Ishikawa (cell line): ENCODE results near the gene SPAAR.

Source experiments
- CEBPB ChIP-seq: IDR thresholded peaks from 2 replicates; pipeline ENCODE4 v1.6.1; 2012
- CREB1 ChIP-seq: IDR thresholded peaks from 2 replicates; pipeline ENCODE4 v1.6.1; 2012; ENCODE audit warnings: low read depth
- EGR1 ChIP-seq: IDR thresholded peaks from 2 replicates; pipeline ENCODE4 v1.6.1; 2012
- EP300 ChIP-seq: IDR thresholded peaks from 2 replicates; pipeline ENCODE4 v1.6.1; 2012; ENCODE audit warnings: borderline replicate concordance
- FOXM1 ChIP-seq: IDR thresholded peaks from 2 replicates; pipeline ENCODE4 v1.6.1; 2012; ENCODE audit warnings: low read depth, borderline replicate concordance
- NFIC ChIP-seq: IDR thresholded peaks from 2 replicates; pipeline ENCODE4 v1.6.1; 2012
- RAD21 ChIP-seq: IDR thresholded peaks from 2 replicates; pipeline ENCODE4 v1.6.1; 2012; ENCODE audit warnings: low read depth
- TAF1 ChIP-seq: IDR thresholded peaks from 2 replicates; pipeline ENCODE4 v1.6.1; 2012; ENCODE audit warnings: low read depth, mild to moderate bottlenecking
- TCF12 ChIP-seq: IDR thresholded peaks from 2 replicates; pipeline ENCODE4 v1.6.1; 2012; ENCODE audit warnings: low read depth
- TEAD4 ChIP-seq: IDR thresholded peaks from 2 replicates; pipeline ENCODE4 v1.6.1; 2012
- YY1 ChIP-seq: IDR thresholded peaks from 2 replicates; pipeline ENCODE4 v1.6.1; 2012; ENCODE audit warnings: low read depth
- ZBTB7A ChIP-seq: IDR thresholded peaks from 2 replicates; pipeline ENCODE4 v1.6.1; 2012; ENCODE audit warnings: low read depth
- TF ChIP-seq, protein P1 (sequence below): IDR thresholded peaks from 2 replicates; pipeline ENCODE4 v1.6.1; 2012
- TF ChIP-seq, protein P2 (sequence below): IDR thresholded peaks from 2 replicates; pipeline ENCODE4 v1.6.1; 2012; ENCODE audit warnings: low read depth, mild to moderate bottlenecking
- TF ChIP-seq, protein P3 (sequence below): IDR thresholded peaks from 2 replicates; pipeline ENCODE4 v1.6.1; 2012

SPAAR gene

GRCh38 chr9:35930521-35930920, 21.2 kb downstream of the SPAAR start:
- TF ChIP-seq EP300 (no peak), CREB1 (no peak), CEBPB (no peak), TAF1 (no peak)
- TF ChIP-seq, protein P1, sequence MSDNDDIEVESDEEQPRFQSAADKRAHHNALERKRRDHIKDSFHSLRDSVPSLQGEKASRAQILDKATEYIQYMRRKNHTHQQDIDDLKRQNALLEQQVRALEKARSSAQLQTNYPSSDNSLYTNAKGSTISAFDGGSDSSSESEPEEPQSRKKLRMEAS = no peak
- TF ChIP-seq, protein P2, sequence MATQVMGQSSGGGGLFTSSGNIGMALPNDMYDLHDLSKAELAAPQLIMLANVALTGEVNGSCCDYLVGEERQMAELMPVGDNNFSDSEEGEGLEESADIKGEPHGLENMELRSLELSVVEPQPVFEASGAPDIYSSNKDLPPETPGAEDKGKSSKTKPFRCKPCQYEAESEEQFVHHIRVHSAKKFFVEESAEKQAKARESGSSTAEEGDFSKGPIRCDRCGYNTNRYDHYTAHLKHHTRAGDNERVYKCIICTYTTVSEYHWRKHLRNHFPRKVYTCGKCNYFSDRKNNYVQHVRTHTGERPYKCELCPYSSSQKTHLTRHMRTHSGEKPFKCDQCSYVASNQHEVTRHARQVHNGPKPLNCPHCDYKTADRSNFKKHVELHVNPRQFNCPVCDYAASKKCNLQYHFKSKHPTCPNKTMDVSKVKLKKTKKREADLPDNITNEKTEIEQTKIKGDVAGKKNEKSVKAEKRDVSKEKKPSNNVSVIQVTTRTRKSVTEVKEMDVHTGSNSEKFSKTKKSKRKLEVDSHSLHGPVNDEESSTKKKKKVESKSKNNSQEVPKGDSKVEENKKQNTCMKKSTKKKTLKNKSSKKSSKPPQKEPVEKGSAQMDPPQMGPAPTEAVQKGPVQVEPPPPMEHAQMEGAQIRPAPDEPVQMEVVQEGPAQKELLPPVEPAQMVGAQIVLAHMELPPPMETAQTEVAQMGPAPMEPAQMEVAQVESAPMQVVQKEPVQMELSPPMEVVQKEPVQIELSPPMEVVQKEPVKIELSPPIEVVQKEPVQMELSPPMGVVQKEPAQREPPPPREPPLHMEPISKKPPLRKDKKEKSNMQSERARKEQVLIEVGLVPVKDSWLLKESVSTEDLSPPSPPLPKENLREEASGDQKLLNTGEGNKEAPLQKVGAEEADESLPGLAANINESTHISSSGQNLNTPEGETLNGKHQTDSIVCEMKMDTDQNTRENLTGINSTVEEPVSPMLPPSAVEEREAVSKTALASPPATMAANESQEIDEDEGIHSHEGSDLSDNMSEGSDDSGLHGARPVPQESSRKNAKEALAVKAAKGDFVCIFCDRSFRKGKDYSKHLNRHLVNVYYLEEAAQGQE = no peak

DNA sequence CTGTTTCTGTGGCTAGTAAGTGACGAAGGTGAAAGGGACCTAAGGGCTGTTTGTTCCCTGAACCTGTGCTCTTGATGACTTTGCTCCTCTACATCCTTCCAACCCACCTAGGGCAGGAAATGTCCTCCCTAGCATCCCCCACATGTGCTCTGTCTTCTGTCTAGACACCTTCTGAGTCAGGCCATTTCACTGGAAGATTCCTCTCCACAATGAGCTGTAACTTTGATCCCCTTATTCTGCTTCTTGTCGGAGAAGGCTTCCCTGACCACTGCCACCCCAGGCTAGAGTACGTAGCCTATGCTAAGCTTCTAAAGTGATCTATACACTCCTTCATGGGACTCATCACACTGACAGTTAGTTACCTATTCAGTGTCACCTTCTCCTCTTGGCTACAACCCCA, 21.7 kb downstream of the SPAAR start:
- TF ChIP-seq ZBTB7A (no peak), EP300 (no peak), CEBPB (no peak), TEAD4 (no peak), NFIC (no peak), TAF1 (no peak), FOXM1 (no peak), CREB1 (no peak)
- TF ChIP-seq, protein P2 = no peak
- TF ChIP-seq, protein P3, sequence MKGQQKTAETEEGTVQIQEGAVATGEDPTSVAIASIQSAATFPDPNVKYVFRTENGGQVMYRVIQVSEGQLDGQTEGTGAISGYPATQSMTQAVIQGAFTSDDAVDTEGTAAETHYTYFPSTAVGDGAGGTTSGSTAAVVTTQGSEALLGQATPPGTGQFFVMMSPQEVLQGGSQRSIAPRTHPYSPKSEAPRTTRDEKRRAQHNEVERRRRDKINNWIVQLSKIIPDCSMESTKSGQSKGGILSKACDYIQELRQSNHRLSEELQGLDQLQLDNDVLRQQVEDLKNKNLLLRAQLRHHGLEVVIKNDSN = no peak

GRCh38 chr9:35932735-35933134, 23.4 kb downstream of the SPAAR start:
- TF ChIP-seq ZBTB7A (no peak), NFIC (no peak), EGR1 (no peak), CREB1 (no peak), EP300 (no peak), RAD21 (no peak), CEBPB (no peak), TAF1 (no peak), FOXM1 (no peak), TCF12 (no peak), TEAD4 (no peak), YY1 (no peak)
- TF ChIP-seq, protein P2 = no peak
- TF ChIP-seq, protein P1 = no peak
- TF ChIP-seq, protein P3 = no peak

GRCh38 chr9:35933550-35934067, 24.3 kb downstream of the SPAAR start:
- TF ChIP-seq CREB1 = no peak

DNA sequence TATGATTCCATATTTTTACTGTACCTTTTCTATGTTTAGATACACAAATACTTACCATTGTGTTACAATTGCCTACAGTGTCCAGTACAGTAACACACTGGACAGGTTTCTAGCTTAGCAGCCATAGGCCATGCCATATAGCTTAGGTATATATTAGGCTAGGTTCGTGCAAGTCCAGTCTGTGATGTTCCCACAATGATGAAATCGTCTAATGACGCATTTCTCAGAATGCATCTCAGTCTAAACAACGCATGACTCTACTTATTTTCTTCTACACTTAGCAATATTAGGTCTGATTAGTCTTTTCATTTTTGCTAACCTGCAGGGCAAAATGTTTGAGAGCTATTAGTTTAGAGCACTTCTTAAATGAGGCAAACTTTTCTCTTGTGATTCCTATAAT, 26.0 kb downstream of the SPAAR start:
- TF ChIP-seq TEAD4 (no peak), TAF1 (no peak), YY1 (no peak), CEBPB (no peak), RAD21 (no peak), FOXM1 (no peak), ZBTB7A (no peak), NFIC (no peak), EP300 (no peak), CREB1 (no peak), TCF12 (no peak), EGR1 (no peak)
- TF ChIP-seq, protein P1 = no peak
- TF ChIP-seq, protein P2 = no peak
- TF ChIP-seq, protein P3 = no peak
